GM23338 (cell line): ENCODE data around the gene MFAP4. TPM values are rescaled to one million over a fixed set of nuclear protein-coding genes. Genes with fewer than 3 reads are reported as not detected.

Experiments
- ATAC-seq: fragments of 200-7000 bp; cut with Tn5 transposase; 3 replicates; pipeline ENCODE4 v1.9.1; 2020
- DNase-seq: peaks from one replicate; pipeline ENCODE4 v3.0.0-alpha.2; 2015; ENCODE audit warnings: low spot score
- H2AFZ ChIP-seq: fragments of 200-600 bp; sonication (generic); 2 replicates; pipeline ENCODE4 v1.8.0; 2016; ENCODE audit warnings: antibody characterized with exemption, mild to moderate bottlenecking, moderate library complexity
- H3F3A ChIP-seq: fragments of 200-600 bp; sonication (generic); replicated peaks from 2 replicates; pipeline ENCODE4 v1.8.0; 2017; ENCODE audit warnings: antibody characterized with exemption, mixed run types, low read depth
- H3K27ac ChIP-seq: fragments of 200-600 bp; sonication (generic); 2 replicates; pipeline ENCODE4 v1.6.1; 2016; ENCODE audit warnings: low read depth
- H3K27me3 ChIP-seq: fragments of 200-600 bp; sonication (generic); 2 replicates; pipeline ENCODE4 v1.8.0; 2016; ENCODE audit warnings: mild to moderate bottlenecking, mixed run types, moderate library complexity; ENCODE audit not compliant: insufficient read depth
- H3K36me3 ChIP-seq: fragments of 200-600 bp; sonication (generic); 2 replicates; pipeline ENCODE4 v1.8.0; 2016; ENCODE audit warnings: mild to moderate bottlenecking; ENCODE audit not compliant: insufficient read depth
- H3K4me1 ChIP-seq: fragments of 200-600 bp; sonication (generic); 2 replicates; pipeline ENCODE4 v1.8.0; 2016; ENCODE audit warnings: mild to moderate bottlenecking, moderate library complexity; ENCODE audit not compliant: insufficient read depth
- H3K4me2 ChIP-seq: fragments of 200-600 bp; sonication (generic); 2 replicates; pipeline ENCODE4 v1.7.1; 2017; ENCODE audit warnings: mixed run types
- H3K4me3 ChIP-seq: fragments of 200-600 bp; sonication (generic); 2 replicates; pipeline ENCODE4 v1.6.1; 2016; ENCODE audit warnings: mixed run types
- H3K79me2 ChIP-seq: fragments of 200-600 bp; sonication (generic); replicated peaks from 2 replicates; pipeline ENCODE4 v1.8.0; 2017; ENCODE audit warnings: mild to moderate bottlenecking; ENCODE audit not compliant: insufficient read depth
- H3K9me2 ChIP-seq: fragments of 200-600 bp; sonication (generic); 2 replicates; pipeline ENCODE4 v1.8.0; 2017; ENCODE audit not compliant: insufficient read depth
- H4K20me1 ChIP-seq: fragments of 200-600 bp; sonication (generic); replicated peaks from 2 replicates; pipeline ENCODE4 v1.8.0; 2017; ENCODE audit warnings: mild to moderate bottlenecking; ENCODE audit not compliant: insufficient read depth
- H3K27ac Mint-ChIP-seq: 2 replicates; pipeline ENCODE4 v1.8.0; 2020; ENCODE audit warnings: inconsistent platforms, mild to moderate bottlenecking, moderate library complexity, mixed read lengths
- H3K27me3 Mint-ChIP-seq: 3 replicates; pipeline ENCODE4 v1.8.0; 2022; ENCODE audit warnings: low read depth, mild to moderate bottlenecking, moderate library complexity, mixed read lengths, inconsistent platforms; ENCODE audit not compliant: insufficient read depth, poor library complexity
- H3K36me3 Mint-ChIP-seq: 3 replicates; pipeline ENCODE4 v1.8.0; 2021; ENCODE audit warnings: low read depth, mild to moderate bottlenecking, inconsistent platforms, moderate library complexity, mixed read lengths
- H3K4me1 Mint-ChIP-seq: 3 replicates; pipeline ENCODE4 v1.8.0; 2020; ENCODE audit warnings: mild to moderate bottlenecking, inconsistent platforms, mixed read lengths
- H3K4me3 Mint-ChIP-seq: 3 replicates; pipeline ENCODE4 v1.8.0; 2021; ENCODE audit warnings: moderate library complexity, mild to moderate bottlenecking, inconsistent platforms, mixed read lengths
- H3K9me3 Mint-ChIP-seq: 3 replicates; pipeline ENCODE4 v1.8.0; 2020; ENCODE audit warnings: moderate library complexity, mild to moderate bottlenecking, inconsistent platforms, mixed read lengths
- CREB1 ChIP-seq: fragments of 250-450 bp; sonication (Bioruptor Pico); IDR thresholded peaks from 2 replicates; pipeline ENCODE4 v1.5.0; 2020; ENCODE audit warnings: low read depth, mild to moderate bottlenecking, moderate library complexity
- CTCF ChIP-seq, 2 experiments: fragments of 200-600 bp in 1 of 2; sonication (generic) in 1 of 2; conservative IDR thresholded peaks; 2 replicates each; pipeline versions ENCODE4 v1.5.1 to v1.6.1; 2016 to 2017; ENCODE audit warnings: antibody characterized with exemption in 2 of 2, low read depth in 2 of 2, mild to moderate bottlenecking in 2 of 2, moderate library complexity in 1 of 2
- EZH2 ChIP-seq: fragments of 200-600 bp; sonication (generic); IDR thresholded peaks from one replicate; pipeline ENCODE4 v1.8.0; 2017; ENCODE audit warnings: antibody characterized with exemption, mild to moderate bottlenecking, low read depth; ENCODE audit not compliant: unreplicated experiment
- EZH2phosphoT487 ChIP-seq: fragments of 200-600 bp; sonication (generic); IDR thresholded peaks from one replicate; pipeline ENCODE4 v1.8.1; 2018; ENCODE audit warnings: antibody characterized with exemption; ENCODE audit not compliant: unreplicated experiment
- JUNB ChIP-seq: IDR thresholded peaks from one replicate; pipeline ENCODE4 v1.6.1; 2016; ENCODE audit warnings: antibody characterized with exemption; ENCODE audit not compliant: unreplicated experiment
- NANOG ChIP-seq: IDR thresholded peaks from 2 replicates; pipeline ENCODE4 v1.6.1; 2016; ENCODE audit warnings: antibody characterized with exemption, borderline replicate concordance
- STAT1 ChIP-seq: IDR thresholded peaks from one replicate; pipeline ENCODE4 v1.6.1; 2016; ENCODE audit warnings: antibody characterized with exemption; ENCODE audit not compliant: unreplicated experiment
- ZNF331 ChIP-seq: fragments of 250-450 bp; sonication (Bioruptor Pico); IDR thresholded peaks from 2 replicates; pipeline ENCODE4 v1.5.0; 2020; ENCODE audit warnings: low read depth, mild to moderate bottlenecking, moderate library complexity
- polyA plus RNA-seq: library from polyadenylated mRNA; unstranded; fragments of >200 nt; fragmentation: Nextera tagmentation; extraction: Ambion mirVana; gene quantifications from 2 replicates; pipeline ENCODE4 v1.2.1, GENCODE V29; 2016
- total RNA-seq: library from RNA; depleted of rRNA; stranded (reverse); fragments of >200 nt; shearing (Covaris generic); gene quantifications from 2 replicates; pipeline ENCODE4 v1.2.3, GENCODE V29; 2014
- TF ChIP-seq, protein P1 (sequence below): IDR thresholded peaks from 2 replicates; pipeline ENCODE4 v1.6.1; 2016; ENCODE audit warnings: antibody characterized with exemption
- TF ChIP-seq, protein P2 (sequence below): IDR thresholded peaks from one replicate; pipeline ENCODE4 v1.6.1; 2018; ENCODE audit warnings: antibody characterized with exemption; ENCODE audit not compliant: unreplicated experiment

The MFAP4 gene
- total and polyA plus RNA-seq, 2 experiments from 2014 or later: 7.7 to 9.7 TPM

- TF ChIP-seq CTCF (conservative IDR thresholded peaks at IDR 0.05; ENCODE audit: low read depth in 2 of 2) (no peak), ZNF331 (CRISPR knock-in tag) (no peak), CREB1 (CRISPR knock-in tag) (no peak)
- TF ChIP-seq, protein P1, sequence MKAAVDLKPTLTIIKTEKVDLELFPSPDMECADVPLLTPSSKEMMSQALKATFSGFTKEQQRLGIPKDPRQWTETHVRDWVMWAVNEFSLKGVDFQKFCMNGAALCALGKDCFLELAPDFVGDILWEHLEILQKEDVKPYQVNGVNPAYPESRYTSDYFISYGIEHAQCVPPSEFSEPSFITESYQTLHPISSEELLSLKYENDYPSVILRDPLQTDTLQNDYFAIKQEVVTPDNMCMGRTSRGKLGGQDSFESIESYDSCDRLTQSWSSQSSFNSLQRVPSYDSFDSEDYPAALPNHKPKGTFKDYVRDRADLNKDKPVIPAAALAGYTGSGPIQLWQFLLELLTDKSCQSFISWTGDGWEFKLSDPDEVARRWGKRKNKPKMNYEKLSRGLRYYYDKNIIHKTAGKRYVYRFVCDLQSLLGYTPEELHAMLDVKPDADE: no peak
Observed at GRCh38 chr17:19410091-19410490, 23.1 kb upstream of the MFAP4 start (continued).

DNA sequence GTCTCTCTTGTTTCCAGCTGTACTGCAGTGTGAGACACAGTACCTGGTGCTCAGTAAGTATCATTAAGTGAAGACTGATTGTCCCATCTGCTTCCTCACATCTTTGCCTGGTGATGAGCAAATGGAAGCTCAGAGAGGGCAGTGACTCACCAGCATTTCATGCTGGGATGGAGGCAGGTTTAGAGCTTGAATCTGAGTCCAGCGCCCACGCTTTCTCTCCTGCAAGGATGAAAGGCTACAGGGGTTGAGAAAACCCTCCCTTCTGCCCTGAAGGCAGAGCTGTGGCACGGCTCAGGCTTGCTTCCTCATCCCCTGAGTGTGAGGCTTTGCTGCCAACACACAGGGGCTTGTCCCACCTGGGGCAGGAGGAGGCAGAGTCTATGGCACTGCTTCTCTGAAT, 22.5 kb upstream of the MFAP4 start:
- Histone ChIP-seq H2AFZ (no peak overlapping the region), H4K20me1 (no peaks in the 10 kb centered on the region), H3F3A (no peaks in the 10 kb centered on the region), H3K27ac (no peak overlapping the region), H3K36me3 (no peaks in the 10 kb centered on the region), H3K79me2 (no peaks in the 10 kb centered on the region), H3K4me3 (no peak overlapping the region), H3K4me2 (no peak overlapping the region), H3K9me2 (no peaks in the 10 kb centered on the region), H3K27me3 (no peaks in the 10 kb centered on the region), H3K4me1 (peaks cover 15% of the 10 kb centered on the region)
- no peak overlapping the region for H3K27ac Mint-ChIP-seq
- H3K4me1 Mint-ChIP-seq: peaks cover 17% of the 10 kb centered on the region
- ATAC-seq (no peak), DNase-seq (no peak)
- no peaks in the 10 kb centered on the region for H3K36me3 Mint-ChIP-seq
- no peak overlapping the region for H3K4me3 Mint-ChIP-seq
- H3K27me3 Mint-ChIP-seq: peaks cover 16% of the 10 kb centered on the region
- H3K9me3 Mint-ChIP-seq: no peaks in the 10 kb centered on the region
- TF ChIP-seq JUNB (no peak), CTCF (conservative IDR thresholded peaks at IDR 0.05; ENCODE audit: low read depth in 2 of 2) (no peak), NANOG (no peak), STAT1 (no peak), CREB1 (CRISPR knock-in tag) (no peak), EZH2phosphoT487 (no peak), EZH2 (no peak)
- TF ChIP-seq, protein P2, sequence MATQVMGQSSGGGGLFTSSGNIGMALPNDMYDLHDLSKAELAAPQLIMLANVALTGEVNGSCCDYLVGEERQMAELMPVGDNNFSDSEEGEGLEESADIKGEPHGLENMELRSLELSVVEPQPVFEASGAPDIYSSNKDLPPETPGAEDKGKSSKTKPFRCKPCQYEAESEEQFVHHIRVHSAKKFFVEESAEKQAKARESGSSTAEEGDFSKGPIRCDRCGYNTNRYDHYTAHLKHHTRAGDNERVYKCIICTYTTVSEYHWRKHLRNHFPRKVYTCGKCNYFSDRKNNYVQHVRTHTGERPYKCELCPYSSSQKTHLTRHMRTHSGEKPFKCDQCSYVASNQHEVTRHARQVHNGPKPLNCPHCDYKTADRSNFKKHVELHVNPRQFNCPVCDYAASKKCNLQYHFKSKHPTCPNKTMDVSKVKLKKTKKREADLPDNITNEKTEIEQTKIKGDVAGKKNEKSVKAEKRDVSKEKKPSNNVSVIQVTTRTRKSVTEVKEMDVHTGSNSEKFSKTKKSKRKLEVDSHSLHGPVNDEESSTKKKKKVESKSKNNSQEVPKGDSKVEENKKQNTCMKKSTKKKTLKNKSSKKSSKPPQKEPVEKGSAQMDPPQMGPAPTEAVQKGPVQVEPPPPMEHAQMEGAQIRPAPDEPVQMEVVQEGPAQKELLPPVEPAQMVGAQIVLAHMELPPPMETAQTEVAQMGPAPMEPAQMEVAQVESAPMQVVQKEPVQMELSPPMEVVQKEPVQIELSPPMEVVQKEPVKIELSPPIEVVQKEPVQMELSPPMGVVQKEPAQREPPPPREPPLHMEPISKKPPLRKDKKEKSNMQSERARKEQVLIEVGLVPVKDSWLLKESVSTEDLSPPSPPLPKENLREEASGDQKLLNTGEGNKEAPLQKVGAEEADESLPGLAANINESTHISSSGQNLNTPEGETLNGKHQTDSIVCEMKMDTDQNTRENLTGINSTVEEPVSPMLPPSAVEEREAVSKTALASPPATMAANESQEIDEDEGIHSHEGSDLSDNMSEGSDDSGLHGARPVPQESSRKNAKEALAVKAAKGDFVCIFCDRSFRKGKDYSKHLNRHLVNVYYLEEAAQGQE: no peak
